GM10266 (cell line): ENCODE data around the gene UNC45B.
"Not testable (repeated sequence)": the region's sequence is repeated elsewhere in the genome, so short reads cannot be mapped to it uniquely, and the experiment has no call there.

Source experiments
- DNase-seq: peaks from one replicate; pipeline ENCODE4 v3.0.0; 2012; ENCODE audit errors: extremely low spot score
- CTCF ChIP-seq: IDR thresholded peaks from 2 replicates; pipeline ENCODE4 v1.5.1; 2012; ENCODE audit warnings: mild to moderate bottlenecking, low read depth; ENCODE audit not compliant: control insufficient read depth, insufficient read depth; ENCODE audit errors: missing control alignments

The UNC45B gene

GRCh38 chr17:35142467-35142796 lies 5.2 kb upstream of the UNC45B start:
- no peak for TF ChIP-seq CTCF
- DNase-seq: no peak

DNA sequence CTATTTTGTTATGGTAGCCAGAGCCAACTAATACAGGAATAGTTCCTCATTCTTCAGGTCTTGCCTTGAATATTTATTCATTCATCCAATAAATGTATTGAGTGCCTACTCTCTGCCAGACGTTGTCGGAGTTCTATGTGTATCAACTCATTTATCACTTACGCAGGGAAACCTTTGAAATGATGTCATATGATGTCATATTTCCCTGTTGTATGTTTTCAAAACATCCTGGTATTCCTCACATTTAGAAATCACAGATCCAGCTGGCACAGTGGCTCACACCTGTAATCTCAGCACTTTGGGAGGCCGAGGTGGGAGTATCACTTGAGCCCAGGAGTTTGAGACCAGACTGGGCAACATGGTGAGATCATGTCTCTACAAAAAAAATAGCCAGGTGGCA lies 2.8 kb upstream of the UNC45B start:
- TF ChIP-seq CTCF: no peak
- no peak for DNase-seq

GRCh38 chr17:35146214-35146833 lies 1.3 kb upstream of the UNC45B start:
- no peak for TF ChIP-seq CTCF
- no peak for DNase-seq

- no peak for TF ChIP-seq CTCF
- DNase-seq: no peak
Measured at GRCh38 chr17:35148144-35148543, 527 bp downstream of the UNC45B start.

- DNase-seq: no peak
- no peak for TF ChIP-seq CTCF
Measured at GRCh38 chr17:35149941-35150340, 2.3 kb downstream of the UNC45B start.

- not testable (repeated sequence) for DNase-seq
Measured at GRCh38 chr17:35151080-35151479, 3.5 kb downstream of the UNC45B start.

- no peak for DNase-seq
- no peak for TF ChIP-seq CTCF
Measured at GRCh38 chr17:35152421-35153140, 5.0 kb downstream of the UNC45B start.
